Measurements from ENCODE around the gene C1orf159. TPM values are rescaled to one million over a fixed set of nuclear protein-coding genes. Genes with fewer than 3 reads are reported as not detected.

Gene C1orf159
- total RNA-seq, 1 experiment from 2014 or later: 17.5 TPM

GRCh38 chr1:1053682-1054081 lies 62.2 kb downstream of the C1orf159 start:
- no peak for DNase-seq (ENCODE audit: low read depth)

- DNase-seq (ENCODE audit: low read depth): no peak
These were observed 62.9 kb downstream of the C1orf159 start for GRCh38 chr1:1053022-1053421.

GRCh38 chr1:1052003-1052840 lies 63.7 kb downstream of the C1orf159 start:
- no peak for DNase-seq (ENCODE audit: low read depth)

GRCh38 chr1:1051127-1051810 lies 64.6 kb downstream of the C1orf159 start:
- DNase-seq (ENCODE audit: low read depth): no peak

- DNase-seq (ENCODE audit: low read depth): no peak
These were observed 65.3 kb downstream of the C1orf159 start for GRCh38 chr1:1050577-1051052.

- DNase-seq (ENCODE audit: low read depth): no peak
These were observed 66.3 kb downstream of the C1orf159 start for GRCh38 chr1:1049318-1050165.

- no peak for DNase-seq (ENCODE audit: low read depth)
These were observed 67.1 kb downstream of the C1orf159 start for GRCh38 chr1:1048765-1049164.

GRCh38 chr1:1047963-1048362 lies 67.9 kb downstream of the C1orf159 start:
- no peak for DNase-seq (ENCODE audit: low read depth)

GRCh38 chr1:1047407-1047806 lies 68.5 kb downstream of the C1orf159 start:
- no peak for DNase-seq (ENCODE audit: low read depth)

GRCh38 chr1:1046767-1047166 lies 69.1 kb downstream of the C1orf159 start:
- no peak for DNase-seq (ENCODE audit: low read depth)

- DNase-seq (ENCODE audit: low read depth): no peak
These were observed 69.6 kb downstream of the C1orf159 start for GRCh38 chr1:1046243-1046642.

GRCh38 chr1:1045129-1045528 lies 70.8 kb downstream of the C1orf159 start:
- no peak for DNase-seq (ENCODE audit: low read depth)

- DNase-seq (ENCODE audit: low read depth): no peak
These were observed 71.3 kb downstream of the C1orf159 start for GRCh38 chr1:1044455-1045078.

GRCh38 chr1:1043921-1044320 lies 72.0 kb downstream of the C1orf159 start:
- no peak for DNase-seq (ENCODE audit: low read depth)

- no peak for DNase-seq (ENCODE audit: low read depth)
These were observed 72.5 kb downstream of the C1orf159 start for GRCh38 chr1:1043411-1043810.

GRCh38 chr1:1042835-1043234 lies 73.1 kb downstream of the C1orf159 start:
- no peak for DNase-seq (ENCODE audit: low read depth)

GRCh38 chr1:1041873-1042272 lies 74.0 kb downstream of the C1orf159 start:
- DNase-seq (ENCODE audit: low read depth): no peak

GRCh38 chr1:1041092-1041523 lies 74.8 kb downstream of the C1orf159 start:
- no peak for DNase-seq (ENCODE audit: low read depth)

GRCh38 chr1:1040004-1040991 lies 75.6 kb downstream of the C1orf159 start:
- no peak for DNase-seq (ENCODE audit: low read depth)

GRCh38 chr1:1039145-1039910 lies 76.6 kb downstream of the C1orf159 start:
- no peak for DNase-seq (ENCODE audit: low read depth)

Measured in M059J (cell line).